HepG2 (cell line): ENCODE measurements around the gene USP36. TPM values are rescaled to one million over a fixed set of nuclear protein-coding genes. Genes with fewer than 3 reads are reported as not detected.

ENCODE experiments used
- ARHGAP35 ChIP-seq: sonication (generic); formaldehyde crosslinking; IDR thresholded peaks from 2 replicates; pipeline ENCODE4 v1.9.0; 2022; ENCODE audit warnings: mild to moderate bottlenecking, inconsistent platforms, moderate library complexity, missing genetic modification reagents, borderline replicate concordance
- ATF7 ChIP-seq, 2 experiments: fragments of 450-650 bp in 1 of 2; sonication (generic) in 1 of 2; formaldehyde crosslinking in 1 of 2; IDR thresholded peaks; 2 replicates each; pipeline versions ENCODE4 v1.4.0 to v1.6.1; 2016 to 2020; ENCODE audit warnings: antibody characterized with exemption in 1 of 2, mild to moderate bottlenecking in 1 of 2, missing genetic modification reagents in 1 of 2
- BORCS8-MEF2B ChIP-seq: sonication (generic); formaldehyde crosslinking; IDR thresholded peaks from 2 replicates; pipeline ENCODE4 v1.8.0; 2022; ENCODE audit warnings: mild to moderate bottlenecking, missing genetic modification reagents
- CREM ChIP-seq, 2 experiments: sonication (generic) in 1 of 2; formaldehyde crosslinking in 1 of 2; IDR thresholded peaks; 2 replicates each; pipeline versions ENCODE4 v1.4.0 to v1.6.1; 2016 to 2020; ENCODE audit warnings: antibody characterized with exemption in 1 of 2, mild to moderate bottlenecking in 1 of 2, missing genetic modification reagents in 1 of 2
- HNF1B ChIP-seq: sonication (generic); formaldehyde crosslinking; IDR thresholded peaks from 2 replicates; pipeline ENCODE4 v1.5.1; 2020; ENCODE audit warnings: mild to moderate bottlenecking, moderate library complexity, missing genetic modification reagents
- HOMEZ ChIP-seq: IDR thresholded peaks from 2 replicates; pipeline ENCODE4 v1.6.1; 2016; ENCODE audit warnings: low read depth
- HOXD1 ChIP-seq: sonication (generic); formaldehyde crosslinking; IDR thresholded peaks from 2 replicates; pipeline ENCODE4 v1.5.0; 2020; ENCODE audit warnings: missing genetic modification reagents
- IKZF5 ChIP-seq: IDR thresholded peaks from 2 replicates; pipeline ENCODE4 v1.6.1; 2018; ENCODE audit warnings: missing genetic modification reagents, mild to moderate bottlenecking, missing compliant biosample characterization
- SMAD9 ChIP-seq: sonication (generic); formaldehyde crosslinking; IDR thresholded peaks from 2 replicates; pipeline ENCODE4 v1.5.1; 2020; ENCODE audit warnings: mild to moderate bottlenecking, missing genetic modification reagents
- TERF1 ChIP-seq: sonication (generic); formaldehyde crosslinking; IDR thresholded peaks from 2 replicates; pipeline ENCODE4 v1.8.0; 2022; ENCODE audit warnings: mild to moderate bottlenecking, missing genetic modification reagents, moderate library complexity
- TFDP1 ChIP-seq: IDR thresholded peaks from 2 replicates; pipeline ENCODE4 v1.6.1; 2016; ENCODE audit warnings: missing compliant biosample characterization, missing genetic modification reagents, borderline replicate concordance
- ZFP41 ChIP-seq: sonication (generic); formaldehyde crosslinking; IDR thresholded peaks from 2 replicates; pipeline ENCODE4 v1.4.0; 2020; ENCODE audit warnings: mild to moderate bottlenecking, missing genetic modification reagents, borderline replicate concordance
- ZNF414 ChIP-seq: sonication (generic); formaldehyde crosslinking; IDR thresholded peaks from 2 replicates; pipeline ENCODE4 v1.5.0; 2020; ENCODE audit warnings: missing genetic modification reagents
- ZNF512 ChIP-seq: sonication (generic); formaldehyde crosslinking; IDR thresholded peaks from 2 replicates; pipeline ENCODE4 v1.4.0; 2020; ENCODE audit warnings: mild to moderate bottlenecking, missing genetic modification reagents
- ZNF530 ChIP-seq: sonication (generic); formaldehyde crosslinking; IDR thresholded peaks from 2 replicates; pipeline ENCODE4 v1.5.0; 2020; ENCODE audit warnings: low read depth, mild to moderate bottlenecking, missing genetic modification reagents
- ZNF629 ChIP-seq: sonication (generic); formaldehyde crosslinking; conservative IDR thresholded peaks from 2 replicates; pipeline ENCODE4 v1.5.0; 2020; ENCODE audit warnings: missing genetic modification reagents
- ZNF878 ChIP-seq: sonication (generic); formaldehyde crosslinking; IDR thresholded peaks from 2 replicates; pipeline ENCODE4 v1.8.1; 2023; ENCODE audit warnings: mild to moderate bottlenecking, missing genetic modification reagents, moderate library complexity
- ZZZ3 ChIP-seq: sonication (generic); formaldehyde crosslinking; IDR thresholded peaks from 2 replicates; pipeline ENCODE4 v1.4.0; 2020; ENCODE audit warnings: missing genetic modification reagents, mild to moderate bottlenecking, borderline replicate concordance
- polyA plus RNA-seq, 8 experiments: library from polyadenylated mRNA; depleted of rRNA in 3 of 8; stranded (reverse) in 7 of 8; unstranded in 1 of 8; fragments of >200 nt; fragmentation: Illumina TruSeq in 4 of 8; extraction: Trizol in 4 of 8; gene quantifications; 2 replicates each; pipeline versions ENCODE4 v1.2.1 to v1.2.3, GENCODE V29; 2011 to 2016; ENCODE audit warnings: low read depth in 4 of 8, missing spikeins in 1 of 8, mixed read lengths in 1 of 8; ENCODE audit not compliant: insufficient read depth in 1 of 8
- total RNA-seq, 5 experiments: library from RNA; depleted of rRNA; stranded (reverse); fragments of >200 nt; fragmentation: Illumina TruSeq; extraction: Trizol; gene quantifications; 2 replicates each; pipeline ENCODE4 v1.2.3, GENCODE V29; 2016; ENCODE audit warnings: low read depth in 1 of 5

The USP36 gene
- total and polyA plus RNA-seq, 2 of the 13 experiments (the other 11 are each of a cell fraction or from before 2014, with no cell fraction given): 29.6 to 45.9 TPM

GRCh38 chr17:78748048-78748729 is 92.4 kb downstream of the USP36 start (continued):
- TF ChIP-seq TERF1 (CRISPR knock-in tag) (no peak), ZNF512 (CRISPR knock-in tag) (no peak), SMAD9 (CRISPR knock-in tag) (no peak), ZNF414 (CRISPR knock-in tag) (peak; percentile 53), HOMEZ (CRISPR knock-in tag) (peak; percentile 13; the same call in 1 of the 2 replicates), HNF1B (CRISPR knock-in tag) (peak; percentile 70; the same call in 1 of the 2 replicates), BORCS8-MEF2B (CRISPR knock-in tag) (0 out of 2 replicates have a peak, but pooled peaks have one; percentile 37), ATF7 (IDR thresholded peaks at IDR 0.05) (no peak), ATF7 (CRISPR knock-in tag; IDR thresholded peaks at IDR 0.05) (peak; percentile 38; the same call in 1 of the 2 replicates), IKZF5 (CRISPR knock-in tag) (peak; percentile 82), ARHGAP35 (CRISPR knock-in tag) (no peak), ZNF878 (CRISPR knock-in tag) (peak; percentile 93; the same call in 1 of the 2 replicates), CREM (IDR thresholded peaks at IDR 0.05) (peak; percentile 77), CREM (CRISPR knock-in tag; IDR thresholded peaks at IDR 0.05) (no peak), ZNF530 (no peak), ZFP41 (CRISPR knock-in tag) (no peak), ZZZ3 (CRISPR knock-in tag) (no peak), ZNF629 (CRISPR knock-in tag) (peak; percentile 69), HOXD1 (CRISPR knock-in tag) (peak; percentile 54; the same call in 1 of the 2 replicates), TFDP1 (CRISPR knock-in tag) (no peak)
